Vagina (tissue), 2 donors: ENCODE measurements around the gene FKBP9. TPM values are rescaled to one million over a fixed set of nuclear protein-coding genes. Genes with fewer than 3 reads are reported as not detected.

ENCODE experiments used
- DNase-seq, 2 donors: peaks; one replicate each; pipeline ENCODE4 v3.0.0-alpha.2; 2017; ENCODE audit errors: extremely low spot score in 2 of 2
- H3K27ac ChIP-seq: fragments of 200-600 bp; sonication (generic); one replicate; pipeline ENCODE4 v1.5.1; 2019
- H3K27me3 ChIP-seq: fragments of 200-600 bp; sonication (generic); one replicate; pipeline ENCODE4 v1.5.1; 2019
- H3K36me3 ChIP-seq, 2 donors: fragments of 200-600 bp; sonication (generic); one replicate each; pipeline ENCODE4 v1.5.1; 2017 to 2019
- H3K4me1 ChIP-seq: fragments of 200-600 bp; sonication (generic); one replicate; pipeline ENCODE4 v1.5.1; 2019
- H3K4me3 ChIP-seq, 2 donors: fragments of 200-600 bp; sonication (generic); 1 replicate in 1 of 2; 2 replicates in 1 of 2; pipeline ENCODE4 v1.5.1; 2016 to 2019
- H3K9me3 ChIP-seq: fragments of 200-600 bp; sonication (generic); one replicate; pipeline ENCODE4 v1.5.1; 2019
- POLR2A ChIP-seq, 2 donors: fragments of 450-650 bp; IDR thresholded peaks; one replicate each; pipeline ENCODE4 v1.6.1; 2017; ENCODE audit warnings: antibody characterized with exemption in 2 of 2, mild to moderate bottlenecking in 2 of 2, moderate library complexity in 2 of 2
- POLR2AphosphoS5 ChIP-seq, 2 donors: sonication (generic); formaldehyde crosslinking; IDR thresholded peaks; one replicate each; pipeline ENCODE4 v1.9.0; 2017; ENCODE audit warnings: antibody characterized with exemption in 2 of 2, mild to moderate bottlenecking in 2 of 2, low read depth in 1 of 2; ENCODE audit not compliant: insufficient read depth in 1 of 2
- intact Hi-C: fragments of 100-400 bp; cut with DNase I; formaldehyde crosslinking; loops from one replicate; pipeline ENCODE4 v1.15.1; 2023
- small RNA-seq: library from RNA; depleted of rRNA; stranded (forward); fragments of <200 nt; gene quantifications from one replicate; pipeline ENCODE3, GENCODE V24; 2016
- total RNA-seq: library from RNA; depleted of rRNA; stranded (reverse); fragments of >200 nt; gene quantifications from one replicate; pipeline ENCODE4 v1.2.3, GENCODE V29; 2016
- TF ChIP-seq, protein P1 (sequence below), 3 experiments: fragments of 450-650 bp in 2 of 3; fragments of 200-600 bp in 1 of 3; sonication (generic) in 1 of 3; IDR thresholded peaks; one replicate each; pipeline ENCODE4 v1.5.1; 2017 to 2019; ENCODE audit warnings: antibody characterized with exemption in 3 of 3, mild to moderate bottlenecking in 2 of 3, moderate library complexity in 2 of 3

The FKBP9 gene
- total RNA-seq, 1 donor from 2014 or later = 113 TPM

DNA sequence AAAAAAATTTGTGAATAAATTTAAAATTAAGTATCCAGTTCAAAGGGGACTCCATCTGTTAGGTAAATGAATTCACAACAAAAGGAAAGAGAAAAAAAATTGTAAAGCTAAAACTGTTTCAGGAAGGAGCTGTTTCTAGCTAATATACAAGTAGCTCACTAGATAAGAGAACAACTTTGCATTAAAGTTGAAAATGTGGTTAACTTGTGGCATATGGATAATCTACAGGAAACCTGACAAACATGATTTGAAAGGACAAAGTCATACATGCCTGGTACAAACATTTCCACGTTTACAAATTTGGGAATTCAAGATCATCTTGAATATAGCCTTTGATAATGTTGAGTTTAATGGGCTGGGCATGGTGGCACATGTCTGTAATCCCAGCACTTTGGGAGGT lies 96.5 kb downstream of the FKBP9 start:
- Histone ChIP-seq H3K27me3 (no peaks in the 10 kb centered on the region), H3K4me3 (no peak overlapping the region), H3K27ac (no peak overlapping the region), H3K4me1 (peaks cover 58% of the 10 kb centered on the region), H3K9me3 (no peaks in the 10 kb centered on the region), H3K36me3 (no peaks in the 10 kb centered on the region)
- no peak for TF ChIP-seq POLR2A (IDR thresholded peaks at IDR 0.05)
- TF ChIP-seq, protein P1, sequence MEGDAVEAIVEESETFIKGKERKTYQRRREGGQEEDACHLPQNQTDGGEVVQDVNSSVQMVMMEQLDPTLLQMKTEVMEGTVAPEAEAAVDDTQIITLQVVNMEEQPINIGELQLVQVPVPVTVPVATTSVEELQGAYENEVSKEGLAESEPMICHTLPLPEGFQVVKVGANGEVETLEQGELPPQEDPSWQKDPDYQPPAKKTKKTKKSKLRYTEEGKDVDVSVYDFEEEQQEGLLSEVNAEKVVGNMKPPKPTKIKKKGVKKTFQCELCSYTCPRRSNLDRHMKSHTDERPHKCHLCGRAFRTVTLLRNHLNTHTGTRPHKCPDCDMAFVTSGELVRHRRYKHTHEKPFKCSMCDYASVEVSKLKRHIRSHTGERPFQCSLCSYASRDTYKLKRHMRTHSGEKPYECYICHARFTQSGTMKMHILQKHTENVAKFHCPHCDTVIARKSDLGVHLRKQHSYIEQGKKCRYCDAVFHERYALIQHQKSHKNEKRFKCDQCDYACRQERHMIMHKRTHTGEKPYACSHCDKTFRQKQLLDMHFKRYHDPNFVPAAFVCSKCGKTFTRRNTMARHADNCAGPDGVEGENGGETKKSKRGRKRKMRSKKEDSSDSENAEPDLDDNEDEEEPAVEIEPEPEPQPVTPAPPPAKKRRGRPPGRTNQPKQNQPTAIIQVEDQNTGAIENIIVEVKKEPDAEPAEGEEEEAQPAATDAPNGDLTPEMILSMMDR (IDR thresholded peaks at IDR 0.05) = no peak
- no peak for TF ChIP-seq POLR2AphosphoS5 (IDR thresholded peaks at IDR 0.05; ENCODE audit: insufficient read depth in 1 of 2, low read depth in 1 of 2)
- intact Hi-C loops = no loop called here
- DNase-seq = no peak

DNA sequence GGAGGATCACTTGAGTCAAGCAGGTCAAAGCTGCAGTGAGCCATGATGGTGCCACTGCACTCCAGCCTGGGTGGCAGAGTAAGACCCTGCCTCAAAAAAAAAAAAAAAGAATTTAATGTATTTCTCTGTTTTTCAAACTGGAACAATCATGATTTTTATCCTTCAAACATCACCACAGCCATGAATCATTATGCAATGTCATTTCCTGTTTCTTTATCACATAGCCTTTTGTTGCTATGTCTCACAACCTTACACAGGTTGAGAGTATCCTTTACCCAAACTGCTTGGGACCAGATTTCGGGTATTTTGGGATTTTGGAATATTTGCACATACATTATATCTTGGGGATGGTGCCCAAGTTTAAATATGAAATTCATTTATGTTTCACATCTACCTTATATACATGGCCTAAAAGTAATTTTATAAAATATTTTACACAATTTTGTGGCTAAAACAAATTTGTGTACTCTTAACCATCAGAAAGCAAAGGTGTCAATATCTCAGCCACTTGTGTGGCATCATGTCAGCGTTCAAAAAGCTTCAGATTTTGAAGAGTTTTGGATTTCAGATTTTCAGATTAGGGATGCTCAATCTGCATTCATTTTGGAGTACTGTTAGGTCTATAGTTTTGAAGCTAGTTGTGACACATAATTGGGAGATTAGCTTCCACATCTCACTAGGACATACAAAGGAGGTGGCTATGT lies 97.2 kb downstream of the FKBP9 start:
- H3K4me1 ChIP-seq = peaks cover 60% of the 10 kb centered on the region
- TF ChIP-seq, protein P1 (IDR thresholded peaks at IDR 0.05) = no peak
- TF ChIP-seq POLR2A (IDR thresholded peaks at IDR 0.05) (no peak), POLR2AphosphoS5 (IDR thresholded peaks at IDR 0.05; ENCODE audit: insufficient read depth in 1 of 2, low read depth in 1 of 2) (no peak)
- H3K27me3 ChIP-seq = no peaks in the 10 kb centered on the region
- H3K4me3 ChIP-seq = no peak overlapping the region
- H3K36me3 ChIP-seq = no peaks in the 10 kb centered on the region
- H3K27ac ChIP-seq = no peak overlapping the region
- DNase-seq = no peak
- intact Hi-C loops = no loop called here
- no peaks in the 10 kb centered on the region for H3K9me3 ChIP-seq

DNA sequence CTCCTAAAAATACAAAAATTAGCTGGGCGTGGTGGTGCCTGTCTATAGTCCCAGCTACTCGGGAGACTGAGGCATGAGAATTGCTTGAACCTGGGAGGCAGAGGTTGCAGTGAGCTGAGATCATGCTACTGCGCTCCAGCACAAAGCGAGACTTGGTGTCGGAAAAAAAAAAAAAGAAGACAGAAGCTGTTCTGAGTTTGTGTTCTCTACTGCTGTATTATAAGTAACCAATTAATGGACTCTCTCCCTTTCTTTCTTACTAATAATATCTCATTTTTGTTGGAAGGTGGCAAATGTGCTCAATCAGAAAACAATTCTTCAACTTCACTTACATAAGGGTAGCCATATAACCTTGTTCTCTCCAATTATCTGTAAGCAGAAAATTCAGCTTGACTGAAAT lies 97.9 kb downstream of the FKBP9 start:
- H3K9me3 ChIP-seq = no peaks in the 10 kb centered on the region
- no peak for TF ChIP-seq POLR2A (IDR thresholded peaks at IDR 0.05)
- TF ChIP-seq, protein P1 (IDR thresholded peaks at IDR 0.05) = no peak
- TF ChIP-seq POLR2AphosphoS5 (IDR thresholded peaks at IDR 0.05; ENCODE audit: insufficient read depth in 1 of 2, low read depth in 1 of 2) = no peak
- no peak overlapping the region for H3K27ac ChIP-seq
- DNase-seq = no peak
- H3K4me3 ChIP-seq = no peak overlapping the region
- H3K4me1 ChIP-seq = peaks cover 58% of the 10 kb centered on the region
- no peaks in the 10 kb centered on the region for H3K36me3 ChIP-seq
- no peaks in the 10 kb centered on the region for H3K27me3 ChIP-seq
- intact Hi-C loops = no loop called here

Small RNAs within 50 kb of the gene (small RNA-seq; reads per million reads assigned to genes)
- gene AC083863.1 (not detected), gene RN7SL505P (not detected), gene RNU6-388P (not detected), gene RPS29P14 (not detected)

Other genes starting within 250 kb of the FKBP9 start
- gene KBTBD2, start 65.7 kb upstream of the FKBP9 start, total RNA-seq = 30.0 TPM
- gene NT5C3A, start 105.3 kb downstream of the FKBP9 start, total RNA-seq = 17.2 TPM
- 10.3 TPM for gene RP9, start 152.0 kb downstream of the FKBP9 start, total RNA-seq
- gene BBS9, start 172.1 kb downstream of the FKBP9 start, total RNA-seq = 31.2 TPM